ENCODE data around the gene C6. TPM values are rescaled to one million over a fixed set of nuclear protein-coding genes. Genes with fewer than 3 reads are reported as not detected.

C6 gene
- polyA plus RNA-seq, 3 donors: 1.0 to 2.4 (median 2.1) TPM

GRCh38 chr5:41127967-41128690 lies 85.2 kb downstream of the C6 start:
- no peak for DNase-seq

- no peak for DNase-seq
These were observed 90.9 kb downstream of the C6 start for GRCh38 chr5:41122459-41122858.

DNA sequence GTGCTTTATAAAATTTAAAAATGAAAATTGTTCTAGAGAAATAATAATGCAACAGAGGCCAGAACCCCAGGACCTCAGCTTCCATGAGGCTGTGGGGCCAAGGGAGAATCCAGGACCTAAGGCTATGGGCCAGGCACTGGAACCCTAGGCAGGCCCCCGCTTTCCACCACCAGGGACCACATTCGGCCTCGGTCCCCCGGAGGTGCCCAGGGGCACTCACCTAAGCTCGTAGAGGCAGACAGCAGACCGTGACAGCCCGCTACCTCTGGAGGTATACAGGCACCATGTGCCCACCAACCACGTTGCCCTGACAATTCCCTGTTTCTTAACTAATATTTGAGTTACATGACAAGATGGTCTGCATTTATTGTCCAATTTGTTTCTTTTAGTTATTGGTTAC lies 92.7 kb downstream of the C6 start:
- DNase-seq: no peak

- DNase-seq: no peak
These were observed 95.2 kb downstream of the C6 start for GRCh38 chr5:41118177-41118576.

GRCh38 chr5:41115281-41115680 lies 98.1 kb downstream of the C6 start:
- no peak for DNase-seq

- DNase-seq: no peak
These were observed 100.6 kb downstream of the C6 start for GRCh38 chr5:41112486-41113455.

GRCh38 chr5:41109186-41109585 lies 104.1 kb downstream of the C6 start:
- no peak for DNase-seq

GRCh38 chr5:41102341-41102740 lies 111.0 kb downstream of the C6 start:
- DNase-seq: no peak

- DNase-seq: no peak
These were observed 115.7 kb downstream of the C6 start for GRCh38 chr5:41097642-41098041.

GRCh38 chr5:41095324-41096101 lies 117.8 kb downstream of the C6 start:
- no peak for DNase-seq

DNA sequence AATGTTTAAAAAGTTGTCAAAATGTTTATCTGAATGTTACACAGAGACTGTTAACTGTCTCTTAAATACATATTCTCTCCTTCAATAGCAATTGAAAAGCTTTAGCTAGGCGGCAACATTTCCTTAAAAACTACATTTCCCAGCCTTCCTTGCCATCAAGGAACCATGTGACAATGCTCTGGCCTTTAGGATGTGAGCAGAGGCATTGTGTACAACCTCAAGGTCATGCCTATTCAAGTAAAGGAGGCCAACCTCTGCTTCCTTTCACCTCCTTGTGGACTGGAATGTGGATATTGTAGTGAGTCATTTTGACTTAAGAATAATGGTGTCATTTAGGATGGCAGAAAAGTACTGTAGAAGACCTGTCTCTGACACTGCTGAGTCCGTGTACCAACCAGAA lies 118.5 kb downstream of the C6 start:
- DNase-seq: no peak

- no peak for DNase-seq
These were observed 119.5 kb downstream of the C6 start for GRCh38 chr5:41093803-41094202.

Other genes with a start within 250 kb of the C6 start
- under 1 TPM in 2 of 3 donors, not detected in 1; 0.13 to 0.28 TPM for gene MROH2B, start 142.2 kb downstream of the C6 start, polyA plus RNA-seq (ENCODE audit: insufficient read length in 3 of 3)